GM12878 (cell line): ENCODE results near the gene DNAJC5. TPM values are rescaled to one million over a fixed set of nuclear protein-coding genes. Genes with fewer than 3 reads are reported as not detected.
A peak's percentile ranks its signal among the peaks of the same experiment; 100 is the strongest.

Experiments
- ATAC-seq: fragments of 200-7000 bp; cut with Tn5 transposase; 3 replicates; pipeline ENCODE4 v1.9.1; 2020; ENCODE audit warnings: mild to moderate bottlenecking, moderate library complexity
- BruUV-seq: library from RNA; stranded (reverse); fragments of 400-500 nt; replicated peaks from 2 replicates; lab custom pipeline; 2021; lab: Mats Ljungman, UMichigan
- CTCF ChIA-PET: fragments of 300-600 bp; sonication (Branson Sonifier 250); formaldehyde crosslinking; extraction: SDS; loops from one replicate; lab custom pipeline; 2021; ENCODE audit warnings: inconsistent platforms; lab: Yijun Ruan, JAX
- POLR2A ChIA-PET: fragments of 350-600 bp; formaldehyde crosslinking; extraction: SDS; loops from one replicate; lab custom pipeline; 2021; ENCODE audit warnings: inconsistent platforms; lab: Charles Lee
- RAD21 ChIA-PET: fragments of 300-600 bp; sonication (Branson Sonifier 250); formaldehyde crosslinking; loops from one replicate; lab custom pipeline; 2023; ENCODE audit warnings: antibody characterized with exemption; ENCODE audit not compliant: unreplicated experiment; lab: Charles Lee
- SMC1A ChIA-PET: fragments of 300-600 bp; sonication (Branson Sonifier 250); formaldehyde crosslinking; loops from one replicate; lab custom pipeline; 2023; ENCODE audit not compliant: unreplicated experiment, uncharacterized antibody; lab: Charles Lee
- DNase-seq: peaks from one replicate; pipeline ENCODE4 v3.0.0-alpha.2; 2011; ENCODE audit warnings: low read depth, low spot score
- FAIRE-seq: peaks from 3 replicates; lab custom pipeline; 2011; peaks lifted over from hg19 to GRCh38; lab: Jason Lieb, UNC
- H2AFZ ChIP-seq: 2 replicates; pipeline ENCODE4 v1.6.0; 2011; ENCODE audit warnings: low read depth, low read length, control low read depth; ENCODE audit not compliant: control insufficient read depth
- H3K27ac ChIP-seq: 2 replicates; pipeline ENCODE4 v1.5.1; 2011; ENCODE audit warnings: control low read depth; ENCODE audit not compliant: control insufficient read depth, insufficient read depth
- H3K27me3 ChIP-seq, 2 experiments: replicated peaks in 1 of 2; 2 replicates each; pipeline versions ENCODE4 v1.6.0 to v1.6.1; 2011; ENCODE audit warnings: low read length in 1 of 2; ENCODE audit not compliant: control insufficient read depth in 2 of 2, insufficient read depth in 2 of 2
- H3K36me3 ChIP-seq, 2 experiments: 2 replicates each; pipeline ENCODE4 v1.5.1; 2011; ENCODE audit warnings: low read length in 1 of 2; ENCODE audit not compliant: control insufficient read depth in 2 of 2, insufficient read depth in 2 of 2
- H3K4me1 ChIP-seq: 2 replicates; pipeline ENCODE4 v1.6.1; 2011; ENCODE audit warnings: mild to moderate bottlenecking, low read length, moderate library complexity, mixed read lengths; ENCODE audit not compliant: control insufficient read depth, insufficient read depth
- H3K4me2 ChIP-seq: 2 replicates; pipeline ENCODE4 v1.6.0; 2011; ENCODE audit warnings: control low read depth; ENCODE audit not compliant: control insufficient read depth, insufficient read depth
- H3K4me3 ChIP-seq: fragments of 200-600 bp; sonication (generic); 2 replicates; pipeline ENCODE4 v1.5.1; 2016
- H3K79me2 ChIP-seq: 2 replicates; pipeline ENCODE4 v1.6.0; 2011; ENCODE audit warnings: low read length; ENCODE audit not compliant: control insufficient read depth, insufficient read depth
- H3K9ac ChIP-seq: 2 replicates; pipeline ENCODE4 v1.8.0; 2011; ENCODE audit warnings: low read length, control low read depth, mixed read lengths; ENCODE audit not compliant: control insufficient read depth, insufficient read depth
- H3K9me3 ChIP-seq: replicated peaks from 3 replicates; pipeline ENCODE4 v1.5.1; 2011; ENCODE audit warnings: mild to moderate bottlenecking, low read length; ENCODE audit not compliant: control insufficient read depth, insufficient read depth
- H4K20me1 ChIP-seq: 2 replicates; pipeline ENCODE4 v1.6.0; 2011; ENCODE audit not compliant: control insufficient read depth, insufficient read depth
- CHD4 ChIP-seq: fragments of 200-600 bp; sonication (generic); IDR thresholded peaks from 2 replicates; pipeline ENCODE4 v1.6.1; 2016; ENCODE audit warnings: mild to moderate bottlenecking
- MEF2B ChIP-seq: fragments of 450-650 bp; IDR thresholded peaks from 2 replicates; pipeline ENCODE4 v1.6.1; 2018; ENCODE audit warnings: mild to moderate bottlenecking, moderate library complexity; ENCODE audit not compliant: partially characterized antibody, poor library complexity, severe bottlenecking
- SPI1 ChIP-seq: IDR thresholded peaks from 2 replicates; pipeline ENCODE4 v1.6.1; 2011; ENCODE audit warnings: low read depth, mild to moderate bottlenecking, low read length, moderate library complexity, borderline replicate concordance; ENCODE audit not compliant: insufficient read depth
- ZNF622 ChIP-seq: fragments of 450-650 bp; IDR thresholded peaks from 2 replicates; pipeline ENCODE4 v1.6.1; 2017; ENCODE audit warnings: mild to moderate bottlenecking, inconsistent platforms
- ZSCAN29 ChIP-seq: fragments of 450-650 bp; IDR thresholded peaks from 2 replicates; pipeline ENCODE4 v1.6.1; 2017; ENCODE audit warnings: mild to moderate bottlenecking, moderate library complexity
- WGBS: methylation state at CpG from one replicate; pipeline ENCODE4 v1.1.6; 2016; ENCODE audit warnings: low lambda C conversion rate; ENCODE audit not compliant: insufficient replicate concordance, insufficient coverage; ENCODE audit errors: missing lambda C conversion rate; 5-methylcytosine and 5-hydroxymethylcytosine counted together
- in situ Hi-C: fragments of 300-500 bp; cut with MboI; formaldehyde crosslinking; loops from 9 replicates; pipeline ENCODE4 v1.14.3; 2018; ENCODE audit warnings: mixed read lengths
- intact Hi-C: fragments of 100-400 bp; cut with micrococcal nuclease; formaldehyde crosslinking; loops from one replicate; pipeline ENCODE4 v1.14.2; 2022; ENCODE audit not compliant: unreplicated experiment
- polyA plus RNA-seq, 11 experiments: library from polyadenylated mRNA; depleted of rRNA in 4 of 11; unstranded in 6 of 11; stranded (reverse) in 5 of 11; fragments of >200 nt; fragmentation: Nextera tagmentation in 4 of 11; fragmentation: Illumina TruSeq in 1 of 11; extraction: Ambion mirVana in 4 of 11; extraction: Trizol in 1 of 11; gene quantifications; 1 replicate in 1 of 11; 2 replicates in 10 of 11; pipeline versions ENCODE4 v1.2.1 to v1.2.3, GENCODE V29; 2011 to 2016; ENCODE audit warnings: inconsistent platforms in 2 of 11, missing spikeins in 2 of 11, low read depth in 1 of 11
- total RNA-seq, 4 experiments: library from RNA; depleted of rRNA in 3 of 4; stranded (reverse); fragments of >200 nt in 3 of 4; fragmentation: Illumina TruSeq in 1 of 4; extraction: Trizol in 1 of 4; gene quantifications; 2 replicates each; pipeline versions ENCODE4 v1.2.1 to v1.2.3, GENCODE V29; 2013 to 2021
- TF ChIP-seq, protein P1 (sequence below): IDR thresholded peaks from 2 replicates; pipeline ENCODE4 v1.6.1; 2011; ENCODE audit warnings: borderline replicate concordance, low read depth, mild to moderate bottlenecking, moderate library complexity, low read length; ENCODE audit not compliant: insufficient read depth, poor library complexity, severe bottlenecking
- TF ChIP-seq, protein P2 (sequence below): IDR thresholded peaks from 2 replicates; pipeline ENCODE4 v1.6.1; 2012; ENCODE audit warnings: low read depth, low read length, improper control_type of control experiment

Gene DNAJC5
- total and polyA plus RNA-seq, 10 of the 15 experiments (the other 5 are each of a cell fraction or from before 2014, with no cell fraction given) = 0.69 to 36.8 (median 17.0) TPM

DNA sequence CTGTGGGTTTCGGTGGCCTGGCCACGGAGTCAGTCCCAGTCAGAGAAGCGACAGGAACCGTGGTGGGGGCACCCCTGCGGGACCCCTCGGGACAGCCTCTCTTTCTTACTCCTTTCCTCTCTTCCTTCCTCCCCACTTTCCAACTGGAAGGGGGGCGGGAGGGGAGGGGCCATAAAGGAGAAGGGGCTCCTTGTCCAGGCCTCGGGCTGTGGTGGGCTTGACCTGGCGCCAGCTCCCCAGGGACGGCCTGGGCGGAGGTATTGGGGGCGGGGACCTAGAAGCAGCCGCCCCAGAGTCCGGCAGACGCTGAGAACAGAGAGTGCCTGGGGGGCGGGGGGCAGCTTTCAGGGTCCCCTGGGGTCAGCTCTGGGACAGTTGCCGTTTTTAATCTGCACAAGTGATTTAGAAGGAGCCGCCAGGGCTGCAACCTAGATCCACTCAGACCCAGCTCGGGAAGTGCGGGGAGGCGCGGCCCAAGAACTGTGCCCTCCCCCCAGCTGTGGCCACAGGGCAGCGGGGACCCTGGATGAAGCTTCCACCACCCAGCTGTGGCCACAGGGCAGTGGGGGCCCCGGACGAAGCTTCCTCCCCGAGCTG, 40.1 kb upstream of the DNAJC5 start:
- SMC1A ChIA-PET = interaction anchor here (1.5 kb wide), 1 partner anchor 9 kb away, joined by 4 read pairs; no protein-coding TSS in a partner anchor
- in situ Hi-C loops = loop anchor here (5.0 kb wide), 1 partner anchor 148 kb away; the partner anchor contains the start of genes ARFRP1 and ZGPAT
- no peak for FAIRE-seq

More for the DNA sequence above, 40.1 kb upstream of the DNAJC5 start:
- ATAC-seq (no peak), DNase-seq (no peak)
- CTCF ChIA-PET = no interaction called here
- 18% methylated on average over 23 of the region's 26 CpGs for WGBS
- no TSS peak for BruUV-seq
- Histone ChIP-seq H3K79me2 (no peaks in the 10 kb centered on the region), H3K9me3 (no peaks in the 10 kb centered on the region), H3K4me3 (no peak overlapping the region), H3K27me3 (no peaks in the 10 kb centered on the region), H4K20me1 (no peaks in the 10 kb centered on the region), H3K9ac (no peak overlapping the region), H3K27ac (peak overlapping the region; percentile 72), H3K36me3 (no peaks in the 10 kb centered on the region), H3K4me1 (peaks cover 54% of the 10 kb centered on the region), H2AFZ (peak overlapping the region; percentile 56; the same call in 1 of the 2 replicates), H3K4me2 (peak overlapping the region; percentile 56; the same call in 1 of the 2 replicates)
- intact Hi-C loops = no loop called here
- POLR2A ChIA-PET = interaction anchor here (0.6 to 1.0 kb wide), 2 partner anchors 127 to 402 kb away, joined by 4 to 5 read pairs; no protein-coding TSS in a partner anchor
- TF ChIP-seq, protein P1, sequence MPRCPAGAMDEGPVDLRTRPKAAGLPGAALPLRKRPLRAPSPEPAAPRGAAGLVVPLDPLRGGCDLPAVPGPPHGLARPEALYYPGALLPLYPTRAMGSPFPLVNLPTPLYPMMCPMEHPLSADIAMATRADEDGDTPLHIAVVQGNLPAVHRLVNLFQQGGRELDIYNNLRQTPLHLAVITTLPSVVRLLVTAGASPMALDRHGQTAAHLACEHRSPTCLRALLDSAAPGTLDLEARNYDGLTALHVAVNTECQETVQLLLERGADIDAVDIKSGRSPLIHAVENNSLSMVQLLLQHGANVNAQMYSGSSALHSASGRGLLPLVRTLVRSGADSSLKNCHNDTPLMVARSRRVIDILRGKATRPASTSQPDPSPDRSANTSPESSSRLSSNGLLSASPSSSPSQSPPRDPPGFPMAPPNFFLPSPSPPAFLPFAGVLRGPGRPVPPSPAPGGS = no peak
- TF ChIP-seq MEF2B (peak; percentile 14), SPI1 (no peak), CHD4 (no peak), ZNF622 (no peak), ZSCAN29 (no peak)
- TF ChIP-seq, protein P2, sequence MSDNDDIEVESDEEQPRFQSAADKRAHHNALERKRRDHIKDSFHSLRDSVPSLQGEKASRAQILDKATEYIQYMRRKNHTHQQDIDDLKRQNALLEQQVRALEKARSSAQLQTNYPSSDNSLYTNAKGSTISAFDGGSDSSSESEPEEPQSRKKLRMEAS = no peak
- RAD21 ChIA-PET = interaction anchor here (0.9 to 1.4 kb wide), 2 partner anchors 147 to 317 kb away, joined by 3 read pairs; partner anchors contain the start of genes ARFRP1, PTK6 and ZGPAT
